ENCODE measurements around the gene CHCHD4.
A peak's percentile ranks its signal among the peaks of the same experiment; 100 is the strongest.

Gene CHCHD4

DNA sequence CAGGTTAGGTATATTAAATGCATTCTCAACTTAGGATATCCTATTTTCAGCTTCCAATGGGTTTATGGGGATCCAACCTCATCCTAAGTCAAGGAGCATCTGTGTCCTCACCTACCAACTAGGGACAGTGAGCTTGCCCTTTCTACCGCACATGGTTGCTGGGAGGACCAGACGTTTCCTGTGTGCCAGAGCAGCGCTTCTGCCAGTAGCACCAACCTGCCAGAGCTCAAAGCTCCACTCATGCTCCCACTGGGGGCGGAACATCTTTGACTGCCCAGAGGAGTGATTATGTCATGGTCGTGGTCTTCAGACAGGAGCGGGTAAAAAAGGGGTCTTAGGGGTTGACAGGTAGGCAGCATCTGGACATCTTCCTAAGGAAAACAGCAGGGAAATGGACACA lies 29.0 kb upstream of the CHCHD4 start:
- Mint-ChIP-seq H3K9me3 (no peaks in the 10 kb centered on the region), H3K4me1 (peaks cover 7% of the 10 kb centered on the region), H3K27ac (no peak overlapping the region), H3K4me3 (no peak overlapping the region), H3K36me3 (peaks cover 70% of the 10 kb centered on the region), H3K27me3 (no peaks in the 10 kb centered on the region)
- no peak for ATAC-seq

DNA sequence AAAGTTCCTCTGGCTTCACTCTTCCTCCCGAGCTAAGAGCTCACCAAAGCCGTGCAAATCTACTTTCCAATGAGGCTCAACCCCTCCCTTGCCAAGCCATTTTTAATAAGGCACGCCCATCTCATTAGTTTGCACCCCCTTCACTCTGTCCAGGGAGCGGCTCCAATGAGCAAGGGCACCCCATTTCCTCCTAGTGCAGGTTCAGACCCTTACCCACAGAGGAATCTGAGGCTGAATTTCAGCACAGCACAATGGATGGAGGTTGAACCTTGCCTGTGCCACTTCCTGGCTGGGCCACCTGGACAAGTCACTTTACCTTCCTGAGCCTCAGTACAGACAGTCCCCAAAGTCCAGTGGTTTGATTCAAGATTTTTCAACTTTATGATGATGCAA lies 28.3 kb upstream of the CHCHD4 start:
- ATAC-seq = no peak
- Mint-ChIP-seq H3K4me1 (peaks cover 7% of the 10 kb centered on the region), H3K27me3 (no peaks in the 10 kb centered on the region), H3K9me3 (no peaks in the 10 kb centered on the region), H3K36me3 (peaks cover 64% of the 10 kb centered on the region), H3K4me3 (no peak overlapping the region), H3K27ac (no peak overlapping the region)

DNA sequence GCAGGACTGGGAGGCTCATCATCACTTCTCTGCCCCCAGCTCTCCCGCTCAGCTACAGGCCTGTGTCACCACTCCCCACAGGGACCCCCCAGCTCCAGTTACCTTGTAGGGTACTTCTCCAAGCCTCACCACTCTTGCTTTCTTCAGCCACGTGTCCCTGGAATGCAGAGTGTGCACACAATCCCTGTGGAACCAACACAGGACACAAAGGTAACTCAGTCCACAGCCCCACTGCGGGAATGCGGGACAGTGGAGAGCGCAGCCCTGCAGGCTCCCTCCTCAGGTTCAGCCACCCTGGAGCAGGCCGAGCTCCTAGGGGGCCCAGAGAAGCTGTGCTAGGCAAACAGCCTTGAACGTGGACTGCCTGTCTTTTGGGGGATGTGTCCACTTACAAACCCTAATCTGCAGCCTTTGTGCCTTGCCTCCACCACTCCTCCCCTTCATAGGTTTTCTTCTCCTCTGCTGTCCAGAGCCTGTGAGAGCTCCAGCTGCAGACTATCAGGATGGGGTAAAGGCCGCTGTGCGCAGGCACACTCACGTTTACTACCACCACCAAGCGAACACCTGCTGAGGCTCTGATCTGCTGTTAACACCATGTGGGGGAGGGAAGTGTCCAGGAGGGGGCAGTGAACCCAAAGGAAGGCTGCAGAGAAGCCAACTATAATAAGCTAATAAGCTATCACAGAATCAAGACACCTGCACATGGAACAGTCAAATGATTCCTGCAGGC lies 27.7 kb upstream of the CHCHD4 start:
- Mint-ChIP-seq H3K9me3 (no peaks in the 10 kb centered on the region), H3K4me1 (peaks cover 7% of the 10 kb centered on the region), H3K4me3 (no peak overlapping the region), H3K27ac (no peak overlapping the region), H3K27me3 (no peaks in the 10 kb centered on the region), H3K36me3 (peaks cover 63% of the 10 kb centered on the region)
- ATAC-seq = no peak

DNA sequence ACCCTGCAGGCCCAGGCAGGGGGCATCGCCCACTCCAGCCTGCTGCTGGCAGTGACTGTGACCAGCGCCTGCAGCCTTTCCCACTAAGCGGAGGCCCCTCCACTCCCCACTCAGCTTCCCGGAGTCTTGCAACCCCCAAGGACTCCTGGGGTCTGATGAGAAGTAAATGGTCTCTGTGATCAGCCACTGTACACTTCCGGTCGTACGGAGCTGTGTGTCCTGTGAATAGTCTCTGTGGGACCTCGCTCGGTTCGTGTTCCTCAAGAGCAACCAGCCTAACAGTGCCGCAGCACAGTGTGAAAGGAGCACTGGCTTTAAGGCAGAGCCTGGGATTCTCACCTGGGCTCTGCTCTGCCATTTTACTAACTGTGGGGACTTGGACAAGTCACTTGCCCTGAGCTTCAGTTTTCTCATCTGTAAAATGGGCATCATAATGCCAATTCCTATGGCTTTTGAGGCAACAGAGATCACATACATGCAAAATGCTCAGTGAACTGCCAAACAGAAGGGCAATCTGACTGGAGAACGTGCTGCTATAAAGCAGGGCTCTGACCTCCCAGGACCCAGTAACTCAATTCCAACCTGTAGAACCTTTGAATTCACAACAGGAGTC lies 26.9 kb upstream of the CHCHD4 start:
- Mint-ChIP-seq H3K36me3 (peaks cover 65% of the 10 kb centered on the region), H3K4me3 (no peak overlapping the region), H3K9me3 (no peaks in the 10 kb centered on the region), H3K27me3 (no peaks in the 10 kb centered on the region), H3K4me1 (peaks cover 7% of the 10 kb centered on the region), H3K27ac (no peak overlapping the region)
- no peak for ATAC-seq

DNA sequence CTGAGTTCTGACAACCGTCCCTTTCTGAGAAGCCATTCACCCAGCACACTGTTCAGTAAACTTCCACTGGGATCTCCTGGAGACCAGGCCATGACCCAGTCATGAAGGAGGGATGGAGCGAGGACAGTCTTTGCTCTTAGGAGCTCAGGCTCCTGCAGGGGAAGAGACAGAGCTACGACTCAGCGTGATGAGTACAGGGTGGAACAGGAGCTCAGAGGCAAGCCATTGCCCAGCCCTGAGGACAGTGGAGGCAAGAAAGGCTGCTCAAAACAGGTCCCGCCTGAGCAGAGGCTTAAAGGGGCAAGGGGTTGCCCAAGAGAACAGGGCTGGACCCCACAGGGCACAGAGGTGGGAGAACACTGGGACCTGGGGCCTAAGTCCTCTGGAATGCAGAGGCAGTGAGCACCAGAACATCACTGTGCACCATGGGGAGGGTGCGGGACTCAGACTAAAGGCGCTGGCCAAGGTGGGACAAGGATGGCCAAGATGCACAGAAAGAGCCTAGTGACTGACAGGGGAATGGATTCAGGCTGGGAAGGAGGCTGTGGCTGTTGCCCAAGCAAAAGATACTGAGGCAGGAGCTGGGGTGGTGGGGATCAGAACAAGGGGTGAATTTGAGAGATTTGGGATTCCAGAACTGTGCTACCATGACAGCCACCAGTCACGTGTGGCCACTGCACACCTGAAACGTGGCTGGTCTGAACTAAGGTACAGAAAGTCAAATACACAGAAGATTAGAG lies 26.0 kb upstream of the CHCHD4 start:
- H3K27ac Mint-ChIP-seq = peak overlapping the region; percentile 22
- H3K4me3 Mint-ChIP-seq = no peak overlapping the region
- peaks cover 66% of the 10 kb centered on the region for H3K36me3 Mint-ChIP-seq

GRCh38 chr3:14150078-14150477 lies 25.4 kb upstream of the CHCHD4 start:
- peaks cover 61% of the 10 kb centered on the region for H3K36me3 Mint-ChIP-seq
- H3K27ac Mint-ChIP-seq = no peak overlapping the region
- no peak for ATAC-seq
- no peak overlapping the region for H3K4me3 Mint-ChIP-seq
- peaks cover 11% of the 10 kb centered on the region for H3K4me1 Mint-ChIP-seq
- no peaks in the 10 kb centered on the region for H3K27me3 Mint-ChIP-seq
- H3K9me3 Mint-ChIP-seq = no peaks in the 10 kb centered on the region

More for the DNA sequence above, 26.0 kb upstream of the CHCHD4 start:
- H3K4me1 Mint-ChIP-seq = peaks cover 6% of the 10 kb centered on the region
- no peak for ATAC-seq
- no peaks in the 10 kb centered on the region for H3K9me3 Mint-ChIP-seq
- H3K27me3 Mint-ChIP-seq = no peaks in the 10 kb centered on the region

GRCh38 chr3:14148041-14148985 lies 23.6 kb upstream of the CHCHD4 start:
- Mint-ChIP-seq H3K4me1 (peaks cover 23% of the 10 kb centered on the region), H3K36me3 (peaks cover 44% of the 10 kb centered on the region), H3K27ac (no peak overlapping the region), H3K4me3 (no peak overlapping the region), H3K27me3 (no peaks in the 10 kb centered on the region), H3K9me3 (no peaks in the 10 kb centered on the region)
- no peak for ATAC-seq

DNA sequence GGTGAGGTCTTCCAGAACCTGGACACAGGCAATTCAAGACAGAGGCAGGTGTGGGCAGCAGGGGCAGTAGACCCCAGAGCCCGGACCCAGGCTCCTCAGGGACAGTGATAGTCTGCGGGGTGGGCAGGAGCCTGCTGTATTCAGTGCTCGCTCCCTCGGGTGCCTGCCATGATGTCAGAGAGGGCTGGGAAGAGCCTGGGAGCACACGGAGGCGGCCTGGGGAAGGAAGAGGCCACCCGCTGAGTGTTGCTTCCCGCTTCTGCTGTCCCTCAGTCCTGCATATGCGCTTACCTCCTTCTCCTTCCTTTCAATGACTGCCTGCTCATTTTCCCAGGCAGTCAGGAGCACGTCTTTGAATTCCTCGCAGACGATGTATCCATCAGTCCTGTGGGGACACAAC lies 22.9 kb upstream of the CHCHD4 start:
- no peak overlapping the region for H3K4me3 Mint-ChIP-seq
- H3K36me3 Mint-ChIP-seq = peaks cover 38% of the 10 kb centered on the region
- no peak for ATAC-seq
- no peaks in the 10 kb centered on the region for H3K27me3 Mint-ChIP-seq
- H3K4me1 Mint-ChIP-seq = peaks cover 23% of the 10 kb centered on the region
- H3K9me3 Mint-ChIP-seq = no peaks in the 10 kb centered on the region
- H3K27ac Mint-ChIP-seq = peak overlapping the region; percentile 72

DNA sequence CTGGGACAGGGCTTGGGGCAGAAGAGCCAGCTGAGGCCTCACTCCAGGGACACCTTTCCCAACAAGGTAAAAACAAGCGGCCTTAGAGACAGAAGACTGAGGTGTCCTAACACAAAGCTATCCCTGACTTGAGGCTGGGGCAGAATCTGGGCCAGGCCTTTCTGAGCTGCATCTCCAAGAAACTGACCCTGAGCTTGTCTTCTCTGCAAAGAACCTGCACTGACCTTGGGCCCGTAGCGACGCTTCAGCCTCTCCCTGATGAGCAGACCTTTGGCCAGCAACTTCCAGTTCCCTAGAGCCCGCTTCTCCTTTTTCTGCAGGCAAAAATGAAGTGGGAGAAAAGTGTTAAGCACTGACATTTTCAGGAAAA lies 22.4 kb upstream of the CHCHD4 start:
- H3K4me3 Mint-ChIP-seq = no peak overlapping the region
- H3K9me3 Mint-ChIP-seq = no peaks in the 10 kb centered on the region
- peaks cover 34% of the 10 kb centered on the region for H3K36me3 Mint-ChIP-seq
- H3K27me3 Mint-ChIP-seq = no peaks in the 10 kb centered on the region
- peaks cover 23% of the 10 kb centered on the region for H3K4me1 Mint-ChIP-seq
- H3K27ac Mint-ChIP-seq = peak overlapping the region; percentile 72
- no peak for ATAC-seq

DNA sequence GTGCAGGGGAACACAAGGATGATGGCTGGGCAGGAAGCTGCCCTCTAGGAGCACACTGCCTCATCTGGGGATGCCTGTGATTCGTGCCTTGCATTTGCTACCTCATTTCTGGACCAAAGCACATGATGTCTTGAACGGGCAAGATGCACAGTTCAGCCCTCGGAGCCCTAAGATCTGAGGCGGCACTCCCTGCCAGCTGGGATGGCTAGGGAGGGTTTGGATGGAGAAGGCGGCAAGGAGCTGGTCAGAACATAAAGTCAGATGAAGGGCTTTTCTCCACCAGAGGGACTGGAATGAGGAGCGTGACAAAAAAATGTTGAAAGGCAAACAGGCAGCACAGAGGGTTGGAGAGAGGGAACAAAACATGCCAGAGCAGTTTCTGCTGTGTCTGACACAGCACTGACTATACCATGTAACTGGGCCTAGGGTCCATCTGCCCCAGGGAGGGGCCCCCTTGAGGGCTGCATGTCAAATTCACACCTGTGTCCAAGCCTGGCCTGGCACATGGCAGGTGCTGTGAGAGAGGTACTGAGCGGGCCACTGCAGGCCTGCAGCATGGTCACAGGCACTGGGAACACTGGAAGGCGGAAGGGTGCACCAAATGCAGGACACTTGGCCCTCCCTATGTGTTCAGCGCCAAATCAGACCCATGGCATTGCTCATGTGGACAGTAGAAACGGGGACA lies 21.9 kb upstream of the CHCHD4 start:
- Mint-ChIP-seq H3K36me3 (peaks cover 39% of the 10 kb centered on the region), H3K4me1 (peaks cover 23% of the 10 kb centered on the region), H3K27me3 (no peaks in the 10 kb centered on the region), H3K9me3 (no peaks in the 10 kb centered on the region), H3K4me3 (no peak overlapping the region), H3K27ac (peak overlapping the region; percentile 89)
- no peak for ATAC-seq

DNA sequence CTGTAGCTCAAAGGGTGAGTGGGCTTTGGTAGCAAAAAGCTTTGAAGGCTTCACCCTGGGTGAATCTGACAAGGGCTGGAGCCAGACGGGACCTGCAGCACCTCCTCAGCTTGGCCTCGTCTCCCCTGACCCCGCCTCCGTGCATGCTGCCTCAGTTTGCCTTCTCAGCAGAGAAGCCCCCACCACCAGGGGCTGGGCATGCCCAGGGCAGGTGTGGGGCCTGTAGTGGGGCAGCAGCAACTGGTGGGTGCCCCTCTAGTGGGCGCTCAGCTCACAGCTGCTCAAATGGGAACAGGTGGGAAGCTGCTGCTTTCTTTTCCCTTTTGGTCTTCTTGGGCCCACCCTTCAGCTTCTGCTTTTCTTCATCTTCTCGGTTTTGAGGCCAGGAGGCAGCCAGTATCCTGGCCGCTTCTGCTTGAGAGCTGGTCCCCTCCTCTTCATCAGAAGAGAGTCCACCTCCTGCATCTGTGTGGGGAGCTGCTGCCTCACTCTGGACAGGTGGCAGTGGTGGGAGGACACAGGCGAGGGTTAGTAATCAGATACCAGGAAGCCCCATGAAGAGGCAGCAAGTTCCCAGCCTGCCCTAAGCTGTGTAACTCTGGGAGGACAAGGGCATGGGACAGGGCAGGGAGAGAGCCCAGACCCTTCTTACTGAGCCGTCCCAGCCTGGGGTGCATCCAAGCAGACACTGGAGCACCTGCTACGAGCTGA lies 21.2 kb upstream of the CHCHD4 start:
- Mint-ChIP-seq H3K27ac (peak overlapping the region; percentile 89), H3K27me3 (no peaks in the 10 kb centered on the region), H3K4me1 (peaks cover 23% of the 10 kb centered on the region), H3K9me3 (no peaks in the 10 kb centered on the region), H3K4me3 (no peak overlapping the region), H3K36me3 (peaks cover 38% of the 10 kb centered on the region)
- ATAC-seq = no peak

GRCh38 chr3:14145236-14145635 lies 20.6 kb upstream of the CHCHD4 start:
- Mint-ChIP-seq H3K27ac (peak overlapping the region; percentile 89), H3K9me3 (no peaks in the 10 kb centered on the region), H3K4me1 (peaks cover 23% of the 10 kb centered on the region), H3K4me3 (no peak overlapping the region), H3K27me3 (no peaks in the 10 kb centered on the region), H3K36me3 (peaks cover 32% of the 10 kb centered on the region)
- no peak for ATAC-seq

DNA sequence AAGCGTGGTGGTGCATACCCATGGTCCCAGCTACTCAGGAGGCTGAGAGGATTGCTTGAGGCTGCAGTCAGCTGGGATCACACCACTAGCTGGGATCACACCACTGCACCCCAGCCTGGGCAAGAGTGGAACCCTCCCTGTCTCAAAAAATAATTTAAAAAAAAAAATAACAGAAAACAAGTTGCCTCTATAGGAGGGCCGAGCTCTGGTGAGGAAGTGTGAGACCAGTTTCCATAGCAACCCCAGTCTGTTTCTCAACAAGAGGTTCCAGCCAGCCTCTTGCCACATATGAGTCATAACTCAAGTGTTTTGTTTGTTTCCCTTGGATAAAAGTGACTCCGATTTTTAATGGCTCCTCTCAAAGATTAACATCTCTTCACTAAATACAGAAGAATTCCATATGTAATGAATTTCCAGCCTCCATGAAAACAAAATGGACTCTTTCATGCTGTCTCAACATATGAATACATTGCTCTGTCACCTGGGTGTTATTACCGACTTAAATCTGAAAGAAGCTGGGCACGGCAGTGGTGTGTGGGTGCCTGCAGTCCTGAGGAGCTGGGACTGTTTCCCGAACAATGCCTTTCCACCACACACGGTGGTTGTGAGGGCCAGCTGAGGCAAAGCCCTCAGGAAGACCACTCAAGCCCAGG lies 19.9 kb upstream of the CHCHD4 start:
- Mint-ChIP-seq H3K36me3 (peaks cover 33% of the 10 kb centered on the region), H3K27me3 (no peaks in the 10 kb centered on the region), H3K4me3 (peak overlapping the region; percentile 41), H3K9me3 (no peaks in the 10 kb centered on the region), H3K4me1 (peaks cover 23% of the 10 kb centered on the region), H3K27ac (peak overlapping the region; percentile 89)
- ATAC-seq = peak; percentile 94
